OCI-LY7 (cell line): ENCODE results near the gene SETBP1.

Experiments used
- CTCF ChIP-seq: fragments of 200-600 bp; sonication (generic); conservative IDR thresholded peaks from 2 replicates; pipeline ENCODE4 v1.5.1; 2014; ENCODE audit warnings: mild to moderate bottlenecking, antibody characterized with exemption, low read length, moderate library complexity, mixed read lengths
- EZH2phosphoT487 ChIP-seq: fragments of 200-600 bp; sonication (generic); IDR thresholded peaks from 2 replicates; pipeline ENCODE4 v1.6.1; 2018; ENCODE audit warnings: low read depth, borderline replicate concordance, mild to moderate bottlenecking, mixed run types, antibody characterized with exemption, low read length, moderate library complexity, mixed read lengths

GRCh38 chr18:44771956-44772917 is 91.5 kb downstream of the SETBP1 start:
- TF ChIP-seq CTCF (no peak), EZH2phosphoT487 (no peak)
